ENCODE data around the gene KLF11. TPM values are rescaled to one million over a fixed set of nuclear protein-coding genes. Genes with fewer than 3 reads are reported as not detected.

The KLF11 gene
- total and polyA plus RNA-seq, 9 of the 15 experiments (the other 6 are each of a cell fraction or from before 2014, with no cell fraction given): 2.1 to 13.4 (median 6.5) TPM

DNA sequence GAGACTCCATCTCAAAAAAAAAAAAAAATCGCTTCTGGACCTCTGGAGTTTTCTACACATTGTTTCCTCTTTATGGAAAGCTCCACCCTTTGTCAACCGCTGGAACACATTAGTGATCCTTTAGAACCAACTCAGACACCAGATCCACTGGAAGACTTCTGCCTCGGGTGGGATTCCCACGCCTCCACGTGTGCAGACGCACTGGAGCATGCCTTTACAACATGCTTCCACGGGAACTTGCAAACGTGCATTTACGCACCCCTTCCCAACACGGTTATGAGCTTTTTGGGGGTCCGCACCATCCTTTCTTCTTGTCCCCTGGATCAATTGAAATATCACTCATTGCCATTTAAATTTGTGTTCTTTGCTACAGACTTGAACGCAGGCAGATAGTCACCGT, 31.8 kb downstream of the KLF11 start (continued):
- TF ChIP-seq FOXM1 (IDR thresholded peaks at IDR 0.05; ENCODE audit: low read depth) (no peak), FOXM1 (CRISPR knock-in tag; IDR thresholded peaks at IDR 0.05; ENCODE audit: low read depth) (no peak), ARNT (IDR thresholded peaks at IDR 0.05) (no peak), SMAD4 (CRISPR knock-in tag; conservative IDR thresholded peaks at IDR 0.05) (no peak), POLR2G (IDR thresholded peaks at IDR 0.05; ENCODE audit: low read depth, low read length) (no peak), ZNF263 (CRISPR knock-in tag; IDR thresholded peaks at IDR 0.05; ENCODE audit: borderline replicate concordance) (no peak), ZNF668 (CRISPR knock-in tag; IDR thresholded peaks at IDR 0.05) (no peak), ZNF586 (CRISPR knock-in tag; conservative IDR thresholded peaks at IDR 0.05) (no peak), DDX20 (tag; IDR thresholded peaks at IDR 0.05; ENCODE audit: low read depth) (no peak)
- TF ChIP-seq, protein P1, sequence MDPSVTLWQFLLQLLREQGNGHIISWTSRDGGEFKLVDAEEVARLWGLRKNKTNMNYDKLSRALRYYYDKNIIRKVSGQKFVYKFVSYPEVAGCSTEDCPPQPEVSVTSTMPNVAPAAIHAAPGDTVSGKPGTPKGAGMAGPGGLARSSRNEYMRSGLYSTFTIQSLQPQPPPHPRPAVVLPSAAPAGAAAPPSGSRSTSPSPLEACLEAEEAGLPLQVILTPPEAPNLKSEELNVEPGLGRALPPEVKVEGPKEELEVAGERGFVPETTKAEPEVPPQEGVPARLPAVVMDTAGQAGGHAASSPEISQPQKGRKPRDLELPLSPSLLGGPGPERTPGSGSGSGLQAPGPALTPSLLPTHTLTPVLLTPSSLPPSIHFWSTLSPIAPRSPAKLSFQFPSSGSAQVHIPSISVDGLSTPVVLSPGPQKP (CRISPR knock-in tag; IDR thresholded peaks at IDR 0.05): no peak

DNA sequence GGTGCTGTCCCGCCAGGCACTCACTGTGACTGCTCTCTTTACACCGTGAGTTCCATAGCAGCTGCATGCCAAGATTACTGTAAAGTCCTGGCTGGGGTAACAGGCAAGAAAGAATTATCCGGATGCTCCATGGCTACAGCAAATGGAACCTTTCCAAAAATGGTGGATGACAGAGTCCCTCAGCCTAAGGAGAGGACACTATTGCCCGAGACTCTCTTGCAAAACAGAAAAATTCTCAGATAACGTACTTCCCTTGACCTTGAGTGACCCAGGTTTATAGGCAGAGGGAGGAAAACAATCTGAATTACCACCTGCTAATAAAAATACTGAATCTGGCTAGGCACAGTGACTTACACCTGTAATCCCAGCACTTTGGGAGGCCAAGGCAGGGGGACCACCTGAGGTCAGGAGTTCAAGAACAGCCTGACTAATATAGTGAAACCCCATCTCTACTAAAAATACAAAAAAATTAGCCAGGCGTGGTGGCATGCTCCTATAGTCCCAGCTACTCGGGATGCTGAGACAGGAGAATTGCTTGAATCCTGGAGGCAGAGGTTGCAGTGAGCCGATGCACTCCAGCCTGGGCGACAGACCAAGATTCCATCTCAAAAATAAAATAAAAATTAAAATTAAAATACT, 32.3 kb downstream of the KLF11 start:
- no peak overlapping the region for H3K4me3 ChIP-seq
- no peaks in the 10 kb centered on the region for H3K36me3 ChIP-seq (ENCODE audit: control insufficient read depth, insufficient read depth, low read length)
- peaks cover 46 to 64% of the 10 kb centered on the region in 2 experiments for H3K27me3 ChIP-seq (ENCODE audit: control insufficient read depth in 2 of 2, insufficient read depth in 2 of 2, low read length in 2 of 2)
- ChIA-PET POLR2A (no interaction called here), CTCF (ENCODE audit: low intra/inter-chr PET ratio) (no interaction called here)
- peak; percentile 56 for FAIRE-seq
- BruUV-seq (replicated peaks): no TSS peak
- no peak for DNase-seq (ENCODE audit: extremely low read depth in 1 of 4, low spot score in 3 of 4)
- intact Hi-C loops (cut with micrococcal nuclease) (no loop called here), in situ Hi-C loops (cut with MboI) (no loop called here)
- H2AFZ ChIP-seq (ENCODE audit: low read depth, low read length): no peak overlapping the region
- no peaks in the 10 kb centered on the region for H3K79me2 ChIP-seq (ENCODE audit: control insufficient read depth, insufficient read depth, low read length)
- H4K20me1 ChIP-seq (replicated peaks; ENCODE audit: control insufficient read depth, insufficient read depth, low read length): 0 out of 2 replicates have a peak, but pooled peaks cover 7% of the 10 kb centered on the region
- H3K27ac ChIP-seq (ENCODE audit: extremely low read depth, low read depth, low read length): no peak overlapping the region
- peak overlapping the region in 1 of 2 experiments; percentile 56; a peak in 1 of 4 replicates for H3K9ac ChIP-seq (ENCODE audit: insufficient read depth in 1 of 2, low read depth in 2 of 2, low read length in 2 of 2)
- TF ChIP-seq HDAC1 (IDR thresholded peaks at IDR 0.05): no peak
- no peak for TF ChIP-seq ZNF644 (tag; IDR thresholded peaks at IDR 0.05; ENCODE audit: low read depth)
- TF ChIP-seq RNF2 (IDR thresholded peaks at IDR 0.05): no peak
- no peak for TF ChIP-seq TARDBP (IDR thresholded peaks at IDR 0.05)
- no peak for TF ChIP-seq RBM15 (IDR thresholded peaks at IDR 0.05; ENCODE audit: insufficient read depth, low read length)
- peak; percentile 84 for TF ChIP-seq ESRRA (IDR thresholded peaks at IDR 0.05; ENCODE audit: borderline replicate concordance, low read depth)
- TF ChIP-seq CTBP1 (IDR thresholded peaks at IDR 0.05; ENCODE audit: borderline replicate concordance): 0 out of 2 replicates have a peak, but pooled peaks have one; percentile 15
- TF ChIP-seq, protein P2, sequence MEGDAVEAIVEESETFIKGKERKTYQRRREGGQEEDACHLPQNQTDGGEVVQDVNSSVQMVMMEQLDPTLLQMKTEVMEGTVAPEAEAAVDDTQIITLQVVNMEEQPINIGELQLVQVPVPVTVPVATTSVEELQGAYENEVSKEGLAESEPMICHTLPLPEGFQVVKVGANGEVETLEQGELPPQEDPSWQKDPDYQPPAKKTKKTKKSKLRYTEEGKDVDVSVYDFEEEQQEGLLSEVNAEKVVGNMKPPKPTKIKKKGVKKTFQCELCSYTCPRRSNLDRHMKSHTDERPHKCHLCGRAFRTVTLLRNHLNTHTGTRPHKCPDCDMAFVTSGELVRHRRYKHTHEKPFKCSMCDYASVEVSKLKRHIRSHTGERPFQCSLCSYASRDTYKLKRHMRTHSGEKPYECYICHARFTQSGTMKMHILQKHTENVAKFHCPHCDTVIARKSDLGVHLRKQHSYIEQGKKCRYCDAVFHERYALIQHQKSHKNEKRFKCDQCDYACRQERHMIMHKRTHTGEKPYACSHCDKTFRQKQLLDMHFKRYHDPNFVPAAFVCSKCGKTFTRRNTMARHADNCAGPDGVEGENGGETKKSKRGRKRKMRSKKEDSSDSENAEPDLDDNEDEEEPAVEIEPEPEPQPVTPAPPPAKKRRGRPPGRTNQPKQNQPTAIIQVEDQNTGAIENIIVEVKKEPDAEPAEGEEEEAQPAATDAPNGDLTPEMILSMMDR (IDR thresholded peaks at IDR 0.05 in 2 of 3, conservative IDR thresholded peaks at IDR 0.05 in 1 of 3; ENCODE audit: insufficient read depth in 2 of 3, low read depth in 1 of 3, low read length in 3 of 3): no peak
- TF ChIP-seq, protein P3, sequence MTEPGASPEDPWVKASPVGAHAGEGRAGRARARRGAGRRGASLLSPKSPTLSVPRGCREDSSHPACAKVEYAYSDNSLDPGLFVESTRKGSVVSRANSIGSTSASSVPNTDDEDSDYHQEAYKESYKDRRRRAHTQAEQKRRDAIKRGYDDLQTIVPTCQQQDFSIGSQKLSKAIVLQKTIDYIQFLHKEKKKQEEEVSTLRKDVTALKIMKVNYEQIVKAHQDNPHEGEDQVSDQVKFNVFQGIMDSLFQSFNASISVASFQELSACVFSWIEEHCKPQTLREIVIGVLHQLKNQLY (CRISPR knock-in tag; conservative IDR thresholded peaks at IDR 0.05): no peak
- TF ChIP-seq CEBPB (tag; IDR thresholded peaks at IDR 0.05): peak; percentile 71
- no peak for ATAC-seq
- no peaks in the 10 kb centered on the region for H3K9me3 ChIP-seq (replicated peaks; ENCODE audit: control insufficient read depth, insufficient read depth, low read depth, low read length)
- no peak overlapping the region for H3K4me2 ChIP-seq (ENCODE audit: insufficient read depth, low read length)
- 9% methylated on average over 9 of the region's 9 CpGs for WGBS (ENCODE audit: insufficient coverage, low coverage, missing lambda C conversion rate)
- H3K9me1 ChIP-seq (ENCODE audit: control insufficient read depth, insufficient read depth, low read length): no peaks in the 10 kb centered on the region
- H3K4me1 ChIP-seq (replicated peaks in 1 of 2; ENCODE audit: control insufficient read depth in 2 of 2, insufficient read depth in 2 of 2, low read length in 2 of 2): peaks cover 2 to 28% of the 10 kb centered on the region in 2 experiments; a peak in 3 of 5 replicates
